GM11168 (cell line): ENCODE data around the gene SDK2.

ENCODE experiments used
- in situ Hi-C: fragments of 300-500 bp; cut with MboI; formaldehyde crosslinking; loops from one replicate; pipeline ENCODE4 v1.12.0; 2022; ENCODE audit warnings: low sequenced_read_pairs; ENCODE audit not compliant: unreplicated experiment

SDK2 gene

GRCh38 chr17:73412914-73413313 is 231.3 kb downstream of the SDK2 start:
- in situ Hi-C loops = no loop called here

- in situ Hi-C loops = no loop called here
Observed at GRCh38 chr17:73411313-73411747, 232.9 kb downstream of the SDK2 start.

- in situ Hi-C loops = no loop called here
Observed at GRCh38 chr17:73410586-73411312, 233.5 kb downstream of the SDK2 start.

- in situ Hi-C loops = no loop called here
Observed at GRCh38 chr17:73404246-73404645, 240.0 kb downstream of the SDK2 start.

GRCh38 chr17:73402466-73402865 is 241.8 kb downstream of the SDK2 start:
- in situ Hi-C loops = no loop called here

- in situ Hi-C loops = no loop called here
Observed at GRCh38 chr17:73401911-73402310, 242.3 kb downstream of the SDK2 start.

GRCh38 chr17:73400915-73401545 is 243.2 kb downstream of the SDK2 start:
- in situ Hi-C loops = no loop called here

GRCh38 chr17:73399056-73399455 is 245.2 kb downstream of the SDK2 start:
- in situ Hi-C loops = no loop called here

- in situ Hi-C loops = no loop called here
Observed at GRCh38 chr17:73397856-73398540, 246.2 kb downstream of the SDK2 start.

- in situ Hi-C loops = no loop called here
Observed at GRCh38 chr17:73397278-73397826, 246.9 kb downstream of the SDK2 start.

- in situ Hi-C loops = no loop called here
Observed at GRCh38 chr17:73396431-73397277, 247.6 kb downstream of the SDK2 start.

- in situ Hi-C loops = no loop called here
Observed at GRCh38 chr17:73394512-73395450, 249.5 kb downstream of the SDK2 start.

GRCh38 chr17:73393962-73394361 is 250.3 kb downstream of the SDK2 start:
- in situ Hi-C loops = no loop called here

- in situ Hi-C loops = no loop called here
Observed at GRCh38 chr17:73393381-73393780, 250.9 kb downstream of the SDK2 start.

- in situ Hi-C loops = no loop called here
Observed at GRCh38 chr17:73391331-73392265, 252.6 kb downstream of the SDK2 start.

- in situ Hi-C loops = no loop called here
Observed at GRCh38 chr17:73390851-73391250, 253.4 kb downstream of the SDK2 start.

GRCh38 chr17:73390221-73390620 is 254.0 kb downstream of the SDK2 start:
- in situ Hi-C loops = no loop called here

- in situ Hi-C loops = no loop called here
Observed at GRCh38 chr17:73389411-73389810, 254.8 kb downstream of the SDK2 start.
